GM23338 (cell line): ENCODE measurements around the gene LUC7L2. TPM values are rescaled to one million over a fixed set of nuclear protein-coding genes. Genes with fewer than 3 reads are reported as not detected.
"Not testable (repeated sequence)": the region's sequence is repeated elsewhere in the genome, so short reads cannot be mapped to it uniquely, and the experiment has no call there.

Experiments
- ATAC-seq: fragments of 200-7000 bp; cut with Tn5 transposase; 3 replicates; pipeline ENCODE4 v1.9.1; 2020
- DNase-seq: peaks from one replicate; pipeline ENCODE4 v3.0.0-alpha.2; 2015; ENCODE audit warnings: low spot score
- H2AFZ ChIP-seq: fragments of 200-600 bp; sonication (generic); 2 replicates; pipeline ENCODE4 v1.8.0; 2016; ENCODE audit warnings: antibody characterized with exemption, mild to moderate bottlenecking, moderate library complexity
- H3F3A ChIP-seq: fragments of 200-600 bp; sonication (generic); replicated peaks from 2 replicates; pipeline ENCODE4 v1.8.0; 2017; ENCODE audit warnings: antibody characterized with exemption, mixed run types, low read depth
- H3K27ac ChIP-seq: fragments of 200-600 bp; sonication (generic); 2 replicates; pipeline ENCODE4 v1.6.1; 2016; ENCODE audit warnings: low read depth
- H3K27me3 ChIP-seq: fragments of 200-600 bp; sonication (generic); 2 replicates; pipeline ENCODE4 v1.8.0; 2016; ENCODE audit warnings: mild to moderate bottlenecking, mixed run types, moderate library complexity; ENCODE audit not compliant: insufficient read depth
- H3K36me3 ChIP-seq: fragments of 200-600 bp; sonication (generic); 2 replicates; pipeline ENCODE4 v1.8.0; 2016; ENCODE audit warnings: mild to moderate bottlenecking; ENCODE audit not compliant: insufficient read depth
- H3K4me1 ChIP-seq: fragments of 200-600 bp; sonication (generic); 2 replicates; pipeline ENCODE4 v1.8.0; 2016; ENCODE audit warnings: mild to moderate bottlenecking, moderate library complexity; ENCODE audit not compliant: insufficient read depth
- H3K4me2 ChIP-seq: fragments of 200-600 bp; sonication (generic); 2 replicates; pipeline ENCODE4 v1.7.1; 2017; ENCODE audit warnings: mixed run types
- H3K4me3 ChIP-seq: fragments of 200-600 bp; sonication (generic); 2 replicates; pipeline ENCODE4 v1.6.1; 2016; ENCODE audit warnings: mixed run types
- H3K79me2 ChIP-seq: fragments of 200-600 bp; sonication (generic); replicated peaks from 2 replicates; pipeline ENCODE4 v1.8.0; 2017; ENCODE audit warnings: mild to moderate bottlenecking; ENCODE audit not compliant: insufficient read depth
- H3K9me2 ChIP-seq: fragments of 200-600 bp; sonication (generic); 2 replicates; pipeline ENCODE4 v1.8.0; 2017; ENCODE audit not compliant: insufficient read depth
- H4K20me1 ChIP-seq: fragments of 200-600 bp; sonication (generic); replicated peaks from 2 replicates; pipeline ENCODE4 v1.8.0; 2017; ENCODE audit warnings: mild to moderate bottlenecking; ENCODE audit not compliant: insufficient read depth
- H3K27ac Mint-ChIP-seq: 2 replicates; pipeline ENCODE4 v1.8.0; 2020; ENCODE audit warnings: inconsistent platforms, mild to moderate bottlenecking, moderate library complexity, mixed read lengths
- H3K27me3 Mint-ChIP-seq: 3 replicates; pipeline ENCODE4 v1.8.0; 2022; ENCODE audit warnings: low read depth, mild to moderate bottlenecking, moderate library complexity, mixed read lengths, inconsistent platforms; ENCODE audit not compliant: insufficient read depth, poor library complexity
- H3K36me3 Mint-ChIP-seq: 3 replicates; pipeline ENCODE4 v1.8.0; 2021; ENCODE audit warnings: low read depth, mild to moderate bottlenecking, inconsistent platforms, moderate library complexity, mixed read lengths
- H3K4me1 Mint-ChIP-seq: 3 replicates; pipeline ENCODE4 v1.8.0; 2020; ENCODE audit warnings: mild to moderate bottlenecking, inconsistent platforms, mixed read lengths
- H3K4me3 Mint-ChIP-seq: 3 replicates; pipeline ENCODE4 v1.8.0; 2021; ENCODE audit warnings: moderate library complexity, mild to moderate bottlenecking, inconsistent platforms, mixed read lengths
- H3K9me3 Mint-ChIP-seq: 3 replicates; pipeline ENCODE4 v1.8.0; 2020; ENCODE audit warnings: moderate library complexity, mild to moderate bottlenecking, inconsistent platforms, mixed read lengths
- EZH2 ChIP-seq: fragments of 200-600 bp; sonication (generic); IDR thresholded peaks from one replicate; pipeline ENCODE4 v1.8.0; 2017; ENCODE audit warnings: antibody characterized with exemption, mild to moderate bottlenecking, low read depth; ENCODE audit not compliant: unreplicated experiment
- EZH2phosphoT487 ChIP-seq: fragments of 200-600 bp; sonication (generic); IDR thresholded peaks from one replicate; pipeline ENCODE4 v1.8.1; 2018; ENCODE audit warnings: antibody characterized with exemption; ENCODE audit not compliant: unreplicated experiment
- JUNB ChIP-seq: IDR thresholded peaks from one replicate; pipeline ENCODE4 v1.6.1; 2016; ENCODE audit warnings: antibody characterized with exemption; ENCODE audit not compliant: unreplicated experiment
- NANOG ChIP-seq: IDR thresholded peaks from 2 replicates; pipeline ENCODE4 v1.6.1; 2016; ENCODE audit warnings: antibody characterized with exemption, borderline replicate concordance
- ZNF462 ChIP-seq: fragments of 250-450 bp; sonication (Bioruptor Pico); IDR thresholded peaks from 2 replicates; pipeline ENCODE4 v1.5.0; 2020; ENCODE audit warnings: mild to moderate bottlenecking, moderate library complexity
- polyA plus RNA-seq: library from polyadenylated mRNA; unstranded; fragments of >200 nt; fragmentation: Nextera tagmentation; extraction: Ambion mirVana; gene quantifications from 2 replicates; pipeline ENCODE4 v1.2.1, GENCODE V29; 2016
- total RNA-seq: library from RNA; depleted of rRNA; stranded (reverse); fragments of >200 nt; shearing (Covaris generic); gene quantifications from 2 replicates; pipeline ENCODE4 v1.2.3, GENCODE V29; 2014
- TF ChIP-seq, protein P1 (sequence below), 2 experiments: fragments of 200-600 bp in 1 of 2; sonication (generic) in 1 of 2; conservative IDR thresholded peaks; 2 replicates each; pipeline versions ENCODE4 v1.5.1 to v1.6.1; 2016 to 2017; ENCODE audit warnings: antibody characterized with exemption in 2 of 2, low read depth in 2 of 2, mild to moderate bottlenecking in 2 of 2, moderate library complexity in 1 of 2
- TF ChIP-seq, protein P2 (sequence below): IDR thresholded peaks from one replicate; pipeline ENCODE4 v1.6.1; 2018; ENCODE audit warnings: antibody characterized with exemption; ENCODE audit not compliant: unreplicated experiment

LUC7L2 gene
- total and polyA plus RNA-seq, 2 experiments from 2014 or later: 40.3 to 57.3 TPM

GRCh38 chr7:139407555-139407954, 47.9 kb downstream of the LUC7L2 start:
- no peaks in the 10 kb centered on the region for H3K4me1 Mint-ChIP-seq
- Histone ChIP-seq H3K36me3 (peaks cover 50% of the 10 kb centered on the region), H2AFZ (no peak overlapping the region), H4K20me1 (peaks cover 13% of the 10 kb centered on the region; the same call in 1 of the 2 replicates), H3K9me2 (no peaks in the 10 kb centered on the region), H3K4me1 (no peaks in the 10 kb centered on the region), H3K4me3 (no peak overlapping the region), H3K79me2 (no peaks in the 10 kb centered on the region), H3K27me3 (no peaks in the 10 kb centered on the region), H3K27ac (no peak overlapping the region), H3K4me2 (no peak overlapping the region), H3F3A (no peaks in the 10 kb centered on the region; the same call in none of the 2 replicates)
- no peaks in the 10 kb centered on the region for H3K9me3 Mint-ChIP-seq
- DNase-seq (no peak), ATAC-seq (no peak)
- H3K36me3 Mint-ChIP-seq: peaks cover 74% of the 10 kb centered on the region
- TF ChIP-seq JUNB (no peak), ZNF462 (no peak), EZH2phosphoT487 (no peak), NANOG (no peak), EZH2 (no peak)
- TF ChIP-seq, protein P1, sequence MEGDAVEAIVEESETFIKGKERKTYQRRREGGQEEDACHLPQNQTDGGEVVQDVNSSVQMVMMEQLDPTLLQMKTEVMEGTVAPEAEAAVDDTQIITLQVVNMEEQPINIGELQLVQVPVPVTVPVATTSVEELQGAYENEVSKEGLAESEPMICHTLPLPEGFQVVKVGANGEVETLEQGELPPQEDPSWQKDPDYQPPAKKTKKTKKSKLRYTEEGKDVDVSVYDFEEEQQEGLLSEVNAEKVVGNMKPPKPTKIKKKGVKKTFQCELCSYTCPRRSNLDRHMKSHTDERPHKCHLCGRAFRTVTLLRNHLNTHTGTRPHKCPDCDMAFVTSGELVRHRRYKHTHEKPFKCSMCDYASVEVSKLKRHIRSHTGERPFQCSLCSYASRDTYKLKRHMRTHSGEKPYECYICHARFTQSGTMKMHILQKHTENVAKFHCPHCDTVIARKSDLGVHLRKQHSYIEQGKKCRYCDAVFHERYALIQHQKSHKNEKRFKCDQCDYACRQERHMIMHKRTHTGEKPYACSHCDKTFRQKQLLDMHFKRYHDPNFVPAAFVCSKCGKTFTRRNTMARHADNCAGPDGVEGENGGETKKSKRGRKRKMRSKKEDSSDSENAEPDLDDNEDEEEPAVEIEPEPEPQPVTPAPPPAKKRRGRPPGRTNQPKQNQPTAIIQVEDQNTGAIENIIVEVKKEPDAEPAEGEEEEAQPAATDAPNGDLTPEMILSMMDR (conservative IDR thresholded peaks at IDR 0.05; ENCODE audit: low read depth in 2 of 2): no peak
- TF ChIP-seq, protein P2, sequence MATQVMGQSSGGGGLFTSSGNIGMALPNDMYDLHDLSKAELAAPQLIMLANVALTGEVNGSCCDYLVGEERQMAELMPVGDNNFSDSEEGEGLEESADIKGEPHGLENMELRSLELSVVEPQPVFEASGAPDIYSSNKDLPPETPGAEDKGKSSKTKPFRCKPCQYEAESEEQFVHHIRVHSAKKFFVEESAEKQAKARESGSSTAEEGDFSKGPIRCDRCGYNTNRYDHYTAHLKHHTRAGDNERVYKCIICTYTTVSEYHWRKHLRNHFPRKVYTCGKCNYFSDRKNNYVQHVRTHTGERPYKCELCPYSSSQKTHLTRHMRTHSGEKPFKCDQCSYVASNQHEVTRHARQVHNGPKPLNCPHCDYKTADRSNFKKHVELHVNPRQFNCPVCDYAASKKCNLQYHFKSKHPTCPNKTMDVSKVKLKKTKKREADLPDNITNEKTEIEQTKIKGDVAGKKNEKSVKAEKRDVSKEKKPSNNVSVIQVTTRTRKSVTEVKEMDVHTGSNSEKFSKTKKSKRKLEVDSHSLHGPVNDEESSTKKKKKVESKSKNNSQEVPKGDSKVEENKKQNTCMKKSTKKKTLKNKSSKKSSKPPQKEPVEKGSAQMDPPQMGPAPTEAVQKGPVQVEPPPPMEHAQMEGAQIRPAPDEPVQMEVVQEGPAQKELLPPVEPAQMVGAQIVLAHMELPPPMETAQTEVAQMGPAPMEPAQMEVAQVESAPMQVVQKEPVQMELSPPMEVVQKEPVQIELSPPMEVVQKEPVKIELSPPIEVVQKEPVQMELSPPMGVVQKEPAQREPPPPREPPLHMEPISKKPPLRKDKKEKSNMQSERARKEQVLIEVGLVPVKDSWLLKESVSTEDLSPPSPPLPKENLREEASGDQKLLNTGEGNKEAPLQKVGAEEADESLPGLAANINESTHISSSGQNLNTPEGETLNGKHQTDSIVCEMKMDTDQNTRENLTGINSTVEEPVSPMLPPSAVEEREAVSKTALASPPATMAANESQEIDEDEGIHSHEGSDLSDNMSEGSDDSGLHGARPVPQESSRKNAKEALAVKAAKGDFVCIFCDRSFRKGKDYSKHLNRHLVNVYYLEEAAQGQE: no peak
- no peak overlapping the region for H3K4me3 Mint-ChIP-seq
- H3K27me3 Mint-ChIP-seq: peaks cover 2% of the 10 kb centered on the region
- H3K27ac Mint-ChIP-seq: no peak overlapping the region

DNA sequence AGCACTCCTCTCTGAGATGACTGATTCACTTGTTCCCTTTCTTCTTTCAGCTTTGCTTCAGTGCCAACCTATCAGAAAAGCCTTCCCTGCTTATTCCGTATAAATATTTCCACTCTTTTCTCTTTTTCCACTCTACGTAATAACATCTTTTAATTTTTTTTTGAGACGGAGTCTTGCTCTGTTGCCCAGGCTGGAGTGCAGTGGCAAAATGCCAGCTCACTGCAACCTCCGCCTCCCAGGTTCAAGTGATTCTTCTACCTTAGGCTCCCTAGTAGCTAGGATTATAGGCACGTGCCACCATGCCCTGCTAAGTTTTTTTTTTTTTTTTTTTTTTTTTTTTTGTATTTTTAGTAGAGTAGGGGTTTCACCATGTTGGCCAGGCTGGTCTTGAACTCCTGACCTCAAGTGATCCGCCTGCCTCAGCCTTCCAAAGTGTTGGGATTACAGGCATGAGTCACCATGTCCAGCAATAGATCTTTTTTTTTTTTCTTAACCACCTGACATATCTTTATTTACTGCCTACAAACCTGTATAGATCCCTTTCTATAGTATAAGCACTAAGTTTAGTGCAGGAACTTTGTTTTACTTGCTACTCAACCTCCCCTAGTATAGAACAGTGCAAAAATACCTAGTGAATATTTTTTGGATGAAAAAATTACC, 55.2 kb downstream of the LUC7L2 start:
- H3K4me3 Mint-ChIP-seq, H2AFZ ChIP-seq, H3K4me1 ChIP-seq, H3F3A ChIP-seq, H3K9me2 ChIP-seq, H3K9me3 Mint-ChIP-seq, H3K4me1 Mint-ChIP-seq, ATAC-seq, H3K27me3 Mint-ChIP-seq, H3K27me3 ChIP-seq, DNase-seq, H3K4me3 ChIP-seq, H3K27ac ChIP-seq, H3K4me2 ChIP-seq, H3K27ac Mint-ChIP-seq, H3K79me2 ChIP-seq, H4K20me1 ChIP-seq: not testable (repeated sequence)
- H3K36me3 Mint-ChIP-seq: peaks cover 71% of the 10 kb centered on the region
- H3K36me3 ChIP-seq: peaks cover 32% of the 10 kb centered on the region
